ENCODE results near the gene FKTN. TPM values are rescaled to one million over a fixed set of nuclear protein-coding genes. Genes with fewer than 3 reads are reported as not detected.

Gene FKTN
- total and polyA plus RNA-seq, 9 of the 15 experiments (the other 6 are each of a cell fraction or from before 2014, with no cell fraction given): 5.4 to 16.3 (median 10.4) TPM

GRCh38 chr9:105658351-105658750 is 100.4 kb downstream of the FKTN start (continued):
- TF ChIP-seq CREB3 (tag; conservative IDR thresholded peaks at IDR 0.05; ENCODE audit: low read depth) (no peak), ZNF133 (CRISPR knock-in tag; IDR thresholded peaks at IDR 0.05) (no peak), ZNF398 (CRISPR knock-in tag; IDR thresholded peaks at IDR 0.05) (no peak), ILF3 (IDR thresholded peaks at IDR 0.05; ENCODE audit: borderline replicate concordance) (no peak), SAP30 (IDR thresholded peaks at IDR 0.05; ENCODE audit: borderline replicate concordance, insufficient read depth, low read depth, low read length, poor library complexity, severe bottlenecking) (no peak), CHD2 (IDR thresholded peaks at IDR 0.05; ENCODE audit: low read depth, low read length) (no peak)

GRCh38 chr9:105661011-105661410 is 103.1 kb downstream of the FKTN start:
- ChIA-PET POLR2A (no interaction called here), CTCF (ENCODE audit: low intra/inter-chr PET ratio) (no interaction called here)
- Histone ChIP-seq H3K27ac (ENCODE audit: extremely low read depth, low read depth, low read length) (no peak overlapping the region), H3K4me1 (replicated peaks in 1 of 2; ENCODE audit: control insufficient read depth in 2 of 2, insufficient read depth in 2 of 2, low read length in 2 of 2) (peaks cover 7 to 8% of the 10 kb centered on the region in 2 experiments; a peak in 4 of 5 replicates), H3K79me2 (ENCODE audit: control insufficient read depth, insufficient read depth, low read length) (no peaks in the 10 kb centered on the region), H2AFZ (ENCODE audit: low read depth, low read length) (no peak overlapping the region), H3K4me2 (ENCODE audit: insufficient read depth, low read length) (no peak overlapping the region), H4K20me1 (replicated peaks; ENCODE audit: control insufficient read depth, insufficient read depth, low read length) (no peaks in the 10 kb centered on the region; the same call in 1 of the 2 replicates), H3K27me3 (ENCODE audit: control insufficient read depth in 2 of 2, insufficient read depth in 2 of 2, low read length in 2 of 2) (no peaks in the 10 kb centered on the region), H3K9ac (ENCODE audit: insufficient read depth in 1 of 2, low read depth in 2 of 2, low read length in 2 of 2) (no peak overlapping the region), H3K9me1 (ENCODE audit: control insufficient read depth, insufficient read depth, low read length) (no peaks in the 10 kb centered on the region), H3K4me3 (no peak overlapping the region), H3K9me3 (replicated peaks; ENCODE audit: control insufficient read depth, insufficient read depth, low read depth, low read length) (no peaks in the 10 kb centered on the region), H3K36me3 (ENCODE audit: control insufficient read depth, insufficient read depth, low read length) (no peaks in the 10 kb centered on the region)
- DNase-seq (ENCODE audit: extremely low read depth in 1 of 4, low spot score in 3 of 4) (no peak), FAIRE-seq (no peak), ATAC-seq (no peak)
- intact Hi-C loops (cut with micrococcal nuclease) (no loop called here), in situ Hi-C loops (cut with MboI) (no loop called here)
- 69% methylated on average over 4 of the region's 4 CpGs for WGBS (ENCODE audit: insufficient coverage, low coverage, missing lambda C conversion rate)
- BruUV-seq (replicated peaks): no TSS peak
- TF ChIP-seq ZBTB11 (CRISPR knock-in tag; IDR thresholded peaks at IDR 0.05) (no peak), RBFOX2 (IDR thresholded peaks at IDR 0.05; ENCODE audit: low read depth, low read length) (no peak), CCAR2 (IDR thresholded peaks at IDR 0.05; ENCODE audit: low read depth, low read length) (no peak), ZNF445 (CRISPR knock-in tag; IDR thresholded peaks at IDR 0.05; ENCODE audit: low read depth) (no peak), NR2C1 (IDR thresholded peaks at IDR 0.05) (no peak), NR2C1 (tag; IDR thresholded peaks at IDR 0.05) (no peak), RFX1 (IDR thresholded peaks at IDR 0.05) (no peak), HBP1 (CRISPR knock-in tag; IDR thresholded peaks at IDR 0.05) (no peak)
